ENCODE measurements around the gene IFITM1.

The IFITM1 gene

DNA sequence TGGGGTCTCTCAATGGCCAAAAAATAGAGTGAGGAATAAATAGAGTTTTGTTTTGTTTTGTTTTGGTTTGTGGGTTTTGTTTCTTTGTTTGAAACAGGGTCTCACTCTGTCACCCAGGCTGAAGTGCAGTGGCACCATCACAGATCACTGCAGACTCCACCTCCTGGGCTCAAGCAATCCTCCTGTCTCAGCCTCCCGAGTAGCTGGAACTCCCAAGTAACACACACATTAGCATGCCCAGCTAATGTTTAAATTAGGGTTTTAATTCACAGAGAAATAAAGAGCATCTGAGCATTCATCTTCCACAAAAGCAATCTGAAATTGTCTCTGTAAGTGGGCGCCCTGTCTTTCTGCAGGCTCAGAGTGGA lies 16.0 kb downstream of the IFITM1 start:
- TF ChIP-seq FOXM1 (IDR thresholded peaks at IDR 0.05; ENCODE audit: borderline replicate concordance, low read depth) (no peak), EGR1 (IDR thresholded peaks at IDR 0.05) (no peak)

DNA sequence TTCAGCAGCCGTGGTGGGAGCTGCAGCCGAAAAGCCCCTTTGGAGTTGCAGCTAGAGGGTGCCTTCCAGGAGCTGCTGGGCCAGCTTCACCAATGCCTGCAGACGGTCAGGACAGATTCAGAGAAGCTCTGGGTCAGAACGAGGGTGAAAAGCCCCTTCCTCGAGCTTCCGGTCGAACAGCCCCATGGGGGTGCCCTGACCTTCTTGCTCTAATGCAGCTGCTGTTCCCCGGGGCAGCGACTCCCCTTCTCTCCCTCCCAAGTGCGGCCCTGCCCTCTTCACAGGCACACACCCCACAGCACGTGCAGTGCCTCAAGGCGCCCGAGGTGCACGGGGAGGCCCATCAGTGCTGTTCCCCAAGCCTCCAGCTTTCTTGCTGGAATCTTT lies 16.5 kb downstream of the IFITM1 start:
- TF ChIP-seq TEAD4 (IDR thresholded peaks at IDR 0.05) (no peak), EGR1 (IDR thresholded peaks at IDR 0.05) (no peak), YY1 (IDR thresholded peaks at IDR 0.05; ENCODE audit: low read depth) (no peak), TAF1 (IDR thresholded peaks at IDR 0.05; ENCODE audit: low read depth) (no peak), NFIC (IDR thresholded peaks at IDR 0.05) (no peak), ZBTB7A (IDR thresholded peaks at IDR 0.05; ENCODE audit: low read depth) (no peak), CREB1 (IDR thresholded peaks at IDR 0.05; ENCODE audit: low read depth) (no peak), FOXM1 (IDR thresholded peaks at IDR 0.05; ENCODE audit: borderline replicate concordance, low read depth) (no peak), CEBPB (IDR thresholded peaks at IDR 0.05) (no peak)

DNA sequence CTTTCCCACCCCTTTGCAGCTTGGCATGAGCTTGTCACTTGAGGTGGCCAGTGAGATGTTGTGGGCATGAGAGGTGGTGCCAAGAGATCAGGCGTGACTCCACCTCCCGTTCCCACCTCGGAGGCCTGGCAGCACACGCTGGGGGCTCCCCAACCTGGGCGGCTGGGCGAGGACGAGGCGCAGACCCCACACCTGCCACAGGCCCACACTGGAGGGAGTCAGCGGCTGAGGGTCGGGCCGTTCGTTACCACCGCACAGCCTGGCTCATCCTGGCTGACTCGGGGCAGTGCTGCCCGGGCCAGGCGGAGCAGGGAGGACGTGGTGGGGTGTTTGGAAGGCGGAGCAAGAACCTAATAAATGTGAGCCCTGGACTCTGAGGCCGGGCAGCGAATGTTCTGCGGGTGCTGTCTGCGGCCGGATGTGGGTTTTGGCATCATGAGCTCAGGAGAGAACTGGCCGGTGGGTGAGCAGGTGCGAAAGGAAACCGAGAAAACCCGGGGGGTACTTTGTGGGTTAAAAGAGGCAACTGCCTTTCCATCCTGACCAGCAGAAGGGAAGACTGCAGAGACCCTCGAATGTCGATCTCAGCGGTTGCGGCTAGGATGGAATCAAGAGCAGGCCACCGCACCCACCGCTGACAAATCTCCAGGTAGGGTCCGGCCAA lies 17.0 kb downstream of the IFITM1 start:
- TF ChIP-seq EP300 (IDR thresholded peaks at IDR 0.05; ENCODE audit: borderline replicate concordance) (no peak), CEBPB (IDR thresholded peaks at IDR 0.05) (no peak), TAF1 (IDR thresholded peaks at IDR 0.05; ENCODE audit: low read depth) (no peak), CREB1 (IDR thresholded peaks at IDR 0.05; ENCODE audit: low read depth) (no peak), NFIC (IDR thresholded peaks at IDR 0.05) (no peak), TCF12 (IDR thresholded peaks at IDR 0.05; ENCODE audit: low read depth) (no peak), RAD21 (IDR thresholded peaks at IDR 0.05; ENCODE audit: low read depth) (no peak), ZBTB7A (IDR thresholded peaks at IDR 0.05; ENCODE audit: low read depth) (no peak), EGR1 (IDR thresholded peaks at IDR 0.05) (no peak), YY1 (IDR thresholded peaks at IDR 0.05; ENCODE audit: low read depth) (no peak), TEAD4 (IDR thresholded peaks at IDR 0.05) (no peak), FOXM1 (IDR thresholded peaks at IDR 0.05; ENCODE audit: borderline replicate concordance, low read depth) (no peak)
- TF ChIP-seq, protein P1, sequence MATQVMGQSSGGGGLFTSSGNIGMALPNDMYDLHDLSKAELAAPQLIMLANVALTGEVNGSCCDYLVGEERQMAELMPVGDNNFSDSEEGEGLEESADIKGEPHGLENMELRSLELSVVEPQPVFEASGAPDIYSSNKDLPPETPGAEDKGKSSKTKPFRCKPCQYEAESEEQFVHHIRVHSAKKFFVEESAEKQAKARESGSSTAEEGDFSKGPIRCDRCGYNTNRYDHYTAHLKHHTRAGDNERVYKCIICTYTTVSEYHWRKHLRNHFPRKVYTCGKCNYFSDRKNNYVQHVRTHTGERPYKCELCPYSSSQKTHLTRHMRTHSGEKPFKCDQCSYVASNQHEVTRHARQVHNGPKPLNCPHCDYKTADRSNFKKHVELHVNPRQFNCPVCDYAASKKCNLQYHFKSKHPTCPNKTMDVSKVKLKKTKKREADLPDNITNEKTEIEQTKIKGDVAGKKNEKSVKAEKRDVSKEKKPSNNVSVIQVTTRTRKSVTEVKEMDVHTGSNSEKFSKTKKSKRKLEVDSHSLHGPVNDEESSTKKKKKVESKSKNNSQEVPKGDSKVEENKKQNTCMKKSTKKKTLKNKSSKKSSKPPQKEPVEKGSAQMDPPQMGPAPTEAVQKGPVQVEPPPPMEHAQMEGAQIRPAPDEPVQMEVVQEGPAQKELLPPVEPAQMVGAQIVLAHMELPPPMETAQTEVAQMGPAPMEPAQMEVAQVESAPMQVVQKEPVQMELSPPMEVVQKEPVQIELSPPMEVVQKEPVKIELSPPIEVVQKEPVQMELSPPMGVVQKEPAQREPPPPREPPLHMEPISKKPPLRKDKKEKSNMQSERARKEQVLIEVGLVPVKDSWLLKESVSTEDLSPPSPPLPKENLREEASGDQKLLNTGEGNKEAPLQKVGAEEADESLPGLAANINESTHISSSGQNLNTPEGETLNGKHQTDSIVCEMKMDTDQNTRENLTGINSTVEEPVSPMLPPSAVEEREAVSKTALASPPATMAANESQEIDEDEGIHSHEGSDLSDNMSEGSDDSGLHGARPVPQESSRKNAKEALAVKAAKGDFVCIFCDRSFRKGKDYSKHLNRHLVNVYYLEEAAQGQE (IDR thresholded peaks at IDR 0.05; ENCODE audit: low read depth): no peak
- TF ChIP-seq, protein P2, sequence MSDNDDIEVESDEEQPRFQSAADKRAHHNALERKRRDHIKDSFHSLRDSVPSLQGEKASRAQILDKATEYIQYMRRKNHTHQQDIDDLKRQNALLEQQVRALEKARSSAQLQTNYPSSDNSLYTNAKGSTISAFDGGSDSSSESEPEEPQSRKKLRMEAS (IDR thresholded peaks at IDR 0.05): no peak
- TF ChIP-seq, protein P3, sequence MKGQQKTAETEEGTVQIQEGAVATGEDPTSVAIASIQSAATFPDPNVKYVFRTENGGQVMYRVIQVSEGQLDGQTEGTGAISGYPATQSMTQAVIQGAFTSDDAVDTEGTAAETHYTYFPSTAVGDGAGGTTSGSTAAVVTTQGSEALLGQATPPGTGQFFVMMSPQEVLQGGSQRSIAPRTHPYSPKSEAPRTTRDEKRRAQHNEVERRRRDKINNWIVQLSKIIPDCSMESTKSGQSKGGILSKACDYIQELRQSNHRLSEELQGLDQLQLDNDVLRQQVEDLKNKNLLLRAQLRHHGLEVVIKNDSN (IDR thresholded peaks at IDR 0.05): no peak

DNA sequence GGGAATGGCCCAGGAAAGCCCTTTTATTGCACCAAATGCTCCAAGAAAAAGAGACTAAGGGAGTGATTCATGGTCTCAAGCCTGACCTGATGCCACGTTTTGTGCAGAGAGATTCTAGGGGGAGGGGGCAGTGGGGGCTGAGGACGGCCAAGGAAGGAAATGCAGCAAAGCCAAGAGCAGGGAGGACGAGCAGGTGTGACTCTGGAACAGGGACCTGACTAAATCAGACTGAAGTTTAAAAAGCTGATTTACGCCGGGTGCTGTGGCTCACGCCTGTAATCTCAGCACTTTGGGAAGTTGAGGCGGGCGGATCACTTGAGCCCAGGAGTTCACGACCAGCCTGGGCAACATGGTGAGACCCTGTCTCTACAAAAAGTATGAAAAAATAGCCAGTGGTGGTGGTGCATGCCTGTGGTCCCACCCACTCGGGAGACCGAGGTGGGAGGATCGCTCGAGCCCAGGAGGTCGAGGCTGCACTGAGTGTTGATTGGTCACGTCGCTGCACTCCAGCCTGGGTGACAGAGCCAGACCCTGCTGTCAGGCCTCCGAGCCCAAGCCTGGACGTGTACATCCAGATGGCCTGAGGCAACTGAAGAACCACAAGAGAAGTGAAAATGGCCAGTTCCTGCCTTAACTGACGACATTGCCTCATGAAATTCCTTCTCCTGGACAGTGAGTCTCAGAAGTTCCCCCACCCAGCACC lies 17.7 kb downstream of the IFITM1 start:
- TF ChIP-seq EGR1 (IDR thresholded peaks at IDR 0.05) (no peak), RAD21 (IDR thresholded peaks at IDR 0.05; ENCODE audit: low read depth) (no peak)
- TF ChIP-seq, protein P2 (IDR thresholded peaks at IDR 0.05): no peak

DNA sequence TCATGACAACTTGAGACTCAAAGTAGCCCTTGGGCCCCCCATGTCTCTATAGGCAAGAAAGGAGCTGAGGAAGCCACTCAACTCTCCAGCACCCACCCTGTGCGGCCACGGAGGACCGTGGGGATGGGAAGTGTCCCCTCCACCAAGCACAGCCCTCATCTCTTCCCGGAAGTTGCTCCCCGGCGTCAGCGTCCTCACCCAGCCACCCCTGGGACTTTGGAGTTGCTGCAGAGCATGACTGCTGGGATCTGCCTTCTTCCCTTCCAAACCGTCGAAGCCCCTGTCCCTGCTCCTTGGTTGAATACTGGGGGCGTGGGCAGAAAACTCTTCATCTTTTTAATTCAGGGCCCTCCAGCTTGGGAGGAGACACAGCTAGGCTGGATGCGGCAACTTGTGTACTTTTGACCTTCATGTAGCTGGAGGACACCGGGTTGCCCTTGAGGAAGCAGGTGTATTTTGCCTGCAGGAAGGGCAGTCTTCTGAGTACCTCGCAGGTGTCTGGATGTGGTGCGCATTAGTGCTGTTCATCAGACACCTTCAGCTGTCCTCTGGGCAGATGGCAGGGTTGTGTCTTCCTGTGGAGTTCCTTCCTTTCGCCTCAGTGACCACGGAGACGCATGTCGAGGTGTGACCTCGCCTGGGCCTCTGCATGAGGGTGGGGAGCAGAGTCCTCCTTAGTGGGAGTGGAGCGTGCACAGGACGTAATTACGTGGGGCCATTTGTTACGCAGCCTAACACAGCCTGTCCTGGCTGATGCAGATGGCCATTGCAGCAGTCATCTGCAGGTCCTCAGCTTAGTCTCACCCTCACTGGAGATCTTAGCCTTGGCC lies 19.0 kb downstream of the IFITM1 start:
- TF ChIP-seq CEBPB (IDR thresholded peaks at IDR 0.05): no peak
- TF ChIP-seq FOXM1 (IDR thresholded peaks at IDR 0.05; ENCODE audit: borderline replicate concordance, low read depth): no peak
- no peak for TF ChIP-seq TEAD4 (IDR thresholded peaks at IDR 0.05)
- no peak for TF ChIP-seq RAD21 (IDR thresholded peaks at IDR 0.05; ENCODE audit: low read depth)
- TF ChIP-seq, protein P2 (IDR thresholded peaks at IDR 0.05): no peak
- no peak for TF ChIP-seq TAF1 (IDR thresholded peaks at IDR 0.05; ENCODE audit: low read depth)
- no peak for TF ChIP-seq ZBTB7A (IDR thresholded peaks at IDR 0.05; ENCODE audit: low read depth)
- no peak for TF ChIP-seq YY1 (IDR thresholded peaks at IDR 0.05; ENCODE audit: low read depth)
- TF ChIP-seq, protein P1 (IDR thresholded peaks at IDR 0.05; ENCODE audit: low read depth): no peak
- TF ChIP-seq CREB1 (IDR thresholded peaks at IDR 0.05; ENCODE audit: low read depth): no peak
- TF ChIP-seq NFIC (IDR thresholded peaks at IDR 0.05): no peak
- TF ChIP-seq EGR1 (IDR thresholded peaks at IDR 0.05): no peak
- TF ChIP-seq, protein P3 (IDR thresholded peaks at IDR 0.05): no peak
- TF ChIP-seq EP300 (IDR thresholded peaks at IDR 0.05; ENCODE audit: borderline replicate concordance): no peak
- no peak for TF ChIP-seq TCF12 (IDR thresholded peaks at IDR 0.05; ENCODE audit: low read depth)

Measured in Ishikawa (cell line).